Measurements from ENCODE around the gene KBTBD2.
"Not testable (repeated sequence)": the region's sequence is repeated elsewhere in the genome, so short reads cannot be mapped to it uniquely, and the experiment has no call there.

DNA sequence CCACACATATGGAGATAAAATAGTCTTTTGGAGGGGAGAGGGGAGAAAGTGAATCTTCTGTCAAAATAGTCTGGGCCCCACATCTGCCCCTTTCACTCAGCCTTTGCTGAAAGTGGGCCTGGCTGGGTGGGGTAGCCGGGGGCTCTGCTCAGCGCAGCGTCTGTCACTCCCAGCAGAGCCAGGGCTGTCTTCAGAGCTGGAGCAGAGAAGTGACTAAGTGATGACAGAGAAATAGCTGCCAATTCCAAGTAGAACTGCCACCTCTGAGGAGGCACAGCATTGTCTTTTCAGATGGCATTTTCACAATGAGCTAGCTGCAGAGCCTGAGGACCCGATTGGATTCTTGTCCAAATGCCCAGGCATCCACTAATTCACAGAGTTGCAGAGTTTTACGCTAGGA is 34.5 kb downstream of the KBTBD2 start:
- TF ChIP-seq POLR2A (IDR thresholded peaks at IDR 0.05) = not testable (repeated sequence)
- TF ChIP-seq, protein P1, sequence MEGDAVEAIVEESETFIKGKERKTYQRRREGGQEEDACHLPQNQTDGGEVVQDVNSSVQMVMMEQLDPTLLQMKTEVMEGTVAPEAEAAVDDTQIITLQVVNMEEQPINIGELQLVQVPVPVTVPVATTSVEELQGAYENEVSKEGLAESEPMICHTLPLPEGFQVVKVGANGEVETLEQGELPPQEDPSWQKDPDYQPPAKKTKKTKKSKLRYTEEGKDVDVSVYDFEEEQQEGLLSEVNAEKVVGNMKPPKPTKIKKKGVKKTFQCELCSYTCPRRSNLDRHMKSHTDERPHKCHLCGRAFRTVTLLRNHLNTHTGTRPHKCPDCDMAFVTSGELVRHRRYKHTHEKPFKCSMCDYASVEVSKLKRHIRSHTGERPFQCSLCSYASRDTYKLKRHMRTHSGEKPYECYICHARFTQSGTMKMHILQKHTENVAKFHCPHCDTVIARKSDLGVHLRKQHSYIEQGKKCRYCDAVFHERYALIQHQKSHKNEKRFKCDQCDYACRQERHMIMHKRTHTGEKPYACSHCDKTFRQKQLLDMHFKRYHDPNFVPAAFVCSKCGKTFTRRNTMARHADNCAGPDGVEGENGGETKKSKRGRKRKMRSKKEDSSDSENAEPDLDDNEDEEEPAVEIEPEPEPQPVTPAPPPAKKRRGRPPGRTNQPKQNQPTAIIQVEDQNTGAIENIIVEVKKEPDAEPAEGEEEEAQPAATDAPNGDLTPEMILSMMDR (IDR thresholded peaks at IDR 0.05) = not testable (repeated sequence)
